Neural progenitor cell (in vitro differentiated cells): ENCODE measurements around the gene RABEP2. TPM values are rescaled to one million over a fixed set of nuclear protein-coding genes. Genes with fewer than 3 reads are reported as not detected.
A peak's percentile ranks its signal among the peaks of the same experiment; 100 is the strongest.
"Not testable (repeated sequence)": the region's sequence is repeated elsewhere in the genome, so short reads cannot be mapped to it uniquely, and the experiment has no call there.

Source experiments
- DNase-seq: peaks from one replicate; pipeline ENCODE4 v3.0.0-alpha.2; 2016; ENCODE audit warnings: low spot score
- H2AFZ ChIP-seq: fragments of 200-600 bp; sonication (generic); replicated peaks from 2 replicates; pipeline ENCODE4 v1.6.1; 2016; ENCODE audit warnings: antibody characterized with exemption
- H3F3A ChIP-seq: fragments of 200-600 bp; sonication (generic); 2 replicates; pipeline ENCODE4 v1.6.1; 2016; ENCODE audit warnings: antibody characterized with exemption, low read depth
- H3K27ac ChIP-seq: fragments of 200-600 bp; sonication (generic); 2 replicates; pipeline ENCODE4 v1.5.1; 2016; ENCODE audit warnings: mild to moderate bottlenecking
- H3K27me3 ChIP-seq: fragments of 200-600 bp; sonication (generic); 2 replicates; pipeline ENCODE4 v1.6.1; 2016; ENCODE audit warnings: mild to moderate bottlenecking, moderate library complexity
- H3K36me3 ChIP-seq: fragments of 200-600 bp; sonication (generic); 2 replicates; pipeline ENCODE4 v1.5.1; 2016
- H3K4me1 ChIP-seq: fragments of 200-600 bp; sonication (generic); 2 replicates; pipeline ENCODE4 v1.6.1; 2016; ENCODE audit warnings: mixed run types
- H3K4me2 ChIP-seq: fragments of 200-600 bp; sonication (generic); 2 replicates; pipeline ENCODE4 v1.6.1; 2016
- H3K4me3 ChIP-seq: fragments of 200-600 bp; sonication (generic); 2 replicates; pipeline ENCODE4 v1.5.1; 2016
- H3K79me2 ChIP-seq: fragments of 200-600 bp; sonication (generic); 2 replicates; pipeline ENCODE4 v1.6.1; 2016; ENCODE audit warnings: low read depth
- H3K9ac ChIP-seq: fragments of 200-600 bp; sonication (generic); 2 replicates; pipeline ENCODE4 v1.6.1; 2016
- H3K9me3 ChIP-seq: fragments of 200-600 bp; sonication (generic); 2 replicates; pipeline ENCODE4 v1.5.1; 2016; ENCODE audit warnings: low read depth
- H4K20me1 ChIP-seq: fragments of 200-600 bp; sonication (generic); 2 replicates; pipeline ENCODE4 v1.6.1; 2016; ENCODE audit warnings: low read depth
- H3K27ac Mint-ChIP-seq: 3 replicates; pipeline ENCODE4 v1.8.0; 2021; ENCODE audit warnings: mixed read lengths
- H3K27me3 Mint-ChIP-seq: 2 replicates; pipeline ENCODE4 v1.8.0; 2022; ENCODE audit warnings: low read depth, mild to moderate bottlenecking, inconsistent platforms, moderate library complexity, mixed read lengths; ENCODE audit not compliant: insufficient read depth
- H3K36me3 Mint-ChIP-seq: 3 replicates; pipeline ENCODE4 v1.8.0; 2021; ENCODE audit warnings: mixed read lengths
- H3K4me1 Mint-ChIP-seq: 3 replicates; pipeline ENCODE4 v1.8.0; 2021; ENCODE audit warnings: mixed read lengths
- H3K4me3 Mint-ChIP-seq: 3 replicates; pipeline ENCODE4 v1.8.0; 2021; ENCODE audit warnings: mild to moderate bottlenecking, moderate library complexity, mixed read lengths
- H3K9me3 Mint-ChIP-seq: 3 replicates; pipeline ENCODE4 v1.8.0; 2020; ENCODE audit warnings: mixed read lengths
- CTCF ChIP-seq: fragments of 200-600 bp; sonication (generic); IDR thresholded peaks from 2 replicates; pipeline ENCODE4 v1.5.1; 2017; ENCODE audit warnings: antibody characterized with exemption, mild to moderate bottlenecking
- EZH2 ChIP-seq: fragments of 200-600 bp; sonication (generic); IDR thresholded peaks from 2 replicates; pipeline ENCODE4 v1.6.1; 2017; ENCODE audit warnings: antibody characterized with exemption, mild to moderate bottlenecking, moderate library complexity
- EZH2phosphoT487 ChIP-seq: fragments of 200-600 bp; sonication (generic); IDR thresholded peaks from 2 replicates; pipeline ENCODE4 v1.6.1; 2017; ENCODE audit warnings: antibody characterized with exemption
- total RNA-seq: library from RNA; depleted of rRNA; stranded (reverse); fragments of >200 nt; gene quantifications from 2 replicates; pipeline ENCODE4 v1.2.3, GENCODE V29; 2015; ENCODE audit warnings: low replicate concordance

Gene RABEP2
- total RNA-seq, 1 donor from 2014 or later, result 9.1 TPM

DNA sequence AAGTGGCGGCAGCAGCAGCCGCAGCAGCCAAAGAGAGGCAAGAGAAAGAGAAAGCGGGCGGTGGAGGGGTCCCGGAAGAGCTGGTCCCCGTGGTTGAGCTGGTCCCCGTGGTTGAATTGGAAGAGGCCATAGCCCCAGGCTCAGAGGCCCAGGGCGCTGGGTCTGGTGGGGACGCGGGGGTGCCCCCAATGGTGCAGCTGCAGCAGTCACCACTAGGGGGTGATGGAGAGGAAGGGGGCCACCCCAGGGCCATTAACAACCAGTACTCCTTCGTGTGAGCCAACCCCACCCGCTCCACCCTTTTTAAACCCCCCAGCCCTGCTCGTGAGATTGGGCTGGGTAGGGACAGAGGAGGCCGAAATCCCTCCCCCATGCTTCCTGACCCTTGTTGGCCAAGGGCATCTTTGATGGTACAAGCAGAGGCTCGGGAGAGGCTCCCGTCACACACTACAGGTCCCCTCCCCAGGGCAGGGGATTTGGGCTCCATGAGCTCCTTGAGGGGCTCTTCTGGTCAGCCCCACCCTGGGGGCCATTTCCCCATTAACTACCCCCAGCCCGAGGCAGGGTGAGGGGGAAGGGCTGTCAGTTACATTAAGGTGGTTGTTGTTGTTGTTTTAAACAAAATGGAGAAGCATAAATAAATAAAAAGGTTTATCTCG lies 51.4 kb downstream of the RABEP2 start:
- Mint-ChIP-seq H3K27ac (no peak overlapping the region), H3K4me1 (peaks cover 16% of the 10 kb centered on the region), H3K4me3 (no peak overlapping the region), H3K9me3 (no peaks in the 10 kb centered on the region), H3K36me3 (peaks cover 12% of the 10 kb centered on the region), H3K27me3 (peaks cover 2% of the 10 kb centered on the region)
- Histone ChIP-seq H3K36me3 (no peaks in the 10 kb centered on the region), H3F3A (peaks cover 21% of the 10 kb centered on the region), H3K9me3 (no peaks in the 10 kb centered on the region), H4K20me1 (peaks cover 8% of the 10 kb centered on the region), H3K4me3 (no peak overlapping the region), H3K79me2 (peaks cover 3% of the 10 kb centered on the region), H3K27me3 (no peaks in the 10 kb centered on the region), H3K9ac (no peak overlapping the region), H3K4me1 (peaks cover 5% of the 10 kb centered on the region), H2AFZ (no peak overlapping the region), H3K4me2 (no peak overlapping the region), H3K27ac (no peak overlapping the region)
- peak; percentile 46 for DNase-seq
- TF ChIP-seq EZH2phosphoT487 (no peak), CTCF (peak; percentile 63)

DNA sequence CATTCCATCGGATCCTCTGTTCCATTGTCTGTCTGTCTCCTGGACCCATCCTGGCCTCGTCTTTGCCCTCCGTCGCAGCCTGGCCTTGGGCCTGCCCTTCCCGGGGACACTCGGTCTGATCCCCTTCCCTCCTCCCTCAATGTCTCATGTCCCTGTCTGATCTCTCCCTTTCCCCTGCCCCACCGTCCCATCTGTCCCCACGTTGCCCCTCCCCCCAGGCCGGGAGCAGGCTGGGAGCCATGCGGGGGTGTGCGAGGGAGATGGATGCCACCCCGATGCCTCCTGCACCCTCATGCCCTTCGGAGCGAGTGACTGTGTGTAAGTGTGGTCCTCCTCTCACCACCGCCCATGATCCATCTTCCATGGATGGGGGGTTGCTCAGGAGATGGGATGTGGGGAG lies 52.1 kb downstream of the RABEP2 start:
- H4K20me1 ChIP-seq, result peaks cover 8% of the 10 kb centered on the region
- Mint-ChIP-seq H3K4me3 (no peak overlapping the region), H3K36me3 (peaks cover 12% of the 10 kb centered on the region), H3K4me1 (peaks cover 11% of the 10 kb centered on the region), H3K27me3 (peaks cover 2% of the 10 kb centered on the region), H3K9me3 (no peaks in the 10 kb centered on the region), H3K27ac (no peak overlapping the region)
- TF ChIP-seq EZH2 (no peak), EZH2phosphoT487 (no peak), CTCF (no peak)
- no peaks in the 10 kb centered on the region for H3K4me1 ChIP-seq
- H3K4me3 ChIP-seq, result no peak overlapping the region
- no peak overlapping the region for H3K4me2 ChIP-seq
- no peak overlapping the region for H2AFZ ChIP-seq
- H3K27me3 ChIP-seq, result no peaks in the 10 kb centered on the region
- DNase-seq, result no peak
- H3K27ac ChIP-seq, result no peak overlapping the region
- no peaks in the 10 kb centered on the region for H3K36me3 ChIP-seq
- H3K79me2 ChIP-seq, result no peaks in the 10 kb centered on the region
- H3K9ac ChIP-seq, result no peak overlapping the region
- H3K9me3 ChIP-seq, result no peaks in the 10 kb centered on the region
- peaks cover 21% of the 10 kb centered on the region for H3F3A ChIP-seq

DNA sequence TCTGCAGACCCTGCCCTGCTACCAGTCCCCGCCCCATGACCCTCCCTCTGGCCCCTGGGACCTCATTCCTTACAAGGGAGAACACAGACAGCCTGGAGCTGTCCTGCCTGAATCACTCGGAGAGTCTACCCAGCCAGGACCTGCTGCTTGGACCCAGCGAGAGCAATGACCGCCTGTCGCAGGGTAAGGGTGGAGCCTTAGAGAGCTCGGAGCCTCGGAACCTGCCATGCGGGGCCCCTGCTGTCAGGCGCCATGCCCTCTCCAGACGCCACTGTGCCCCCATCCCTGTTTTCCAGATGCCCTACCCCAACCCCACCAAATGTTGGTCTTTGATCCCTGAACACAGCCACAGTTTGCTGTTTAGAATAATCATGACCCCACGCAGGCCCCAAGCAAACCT lies 55.8 kb downstream of the RABEP2 start:
- Histone ChIP-seq H3K4me1 (no peaks in the 10 kb centered on the region), H3K4me3 (no peak overlapping the region)

GRCh38 chr16:28867646-28868045 lies 57.4 kb downstream of the RABEP2 start:
- H3K9ac ChIP-seq, H3K27me3 ChIP-seq, H3K27ac Mint-ChIP-seq, H3K27ac ChIP-seq, H4K20me1 ChIP-seq, H3K4me2 ChIP-seq, H2AFZ ChIP-seq, H3K4me3 ChIP-seq, DNase-seq, H3K4me3 Mint-ChIP-seq, H3F3A ChIP-seq, H3K9me3 ChIP-seq, H3K27me3 Mint-ChIP-seq, H3K36me3 ChIP-seq, H3K4me1 ChIP-seq, H3K9me3 Mint-ChIP-seq: not testable (repeated sequence)
- H3K4me1 Mint-ChIP-seq, result peaks cover 17% of the 10 kb centered on the region
- peaks cover 30% of the 10 kb centered on the region for H3K79me2 ChIP-seq
- H3K36me3 Mint-ChIP-seq, result peaks cover 17% of the 10 kb centered on the region

More for the DNA sequence above, 55.8 kb downstream of the RABEP2 start:
- Mint-ChIP-seq H3K36me3 (peaks cover 17% of the 10 kb centered on the region), H3K9me3 (no peaks in the 10 kb centered on the region), H3K4me1 (peaks cover 15% of the 10 kb centered on the region), H3K27me3 (no peaks in the 10 kb centered on the region), H3K27ac (no peak overlapping the region), H3K4me3 (no peak overlapping the region)
- no peak for TF ChIP-seq CTCF
- no peak for TF ChIP-seq EZH2
- TF ChIP-seq EZH2phosphoT487, result no peak
- Histone ChIP-seq H3K9me3 (no peaks in the 10 kb centered on the region), H3K4me2 (no peak overlapping the region), H2AFZ (no peak overlapping the region), H3K27me3 (no peaks in the 10 kb centered on the region), H3F3A (no peaks in the 10 kb centered on the region), H3K27ac (no peak overlapping the region), H4K20me1 (peaks cover 9% of the 10 kb centered on the region), H3K9ac (no peak overlapping the region), H3K79me2 (peaks cover 22% of the 10 kb centered on the region), H3K36me3 (no peaks in the 10 kb centered on the region)
- DNase-seq, result no peak
